Thoracic aorta (tissue), 2 donors: ENCODE results near the gene KIF26B. TPM values are rescaled to one million over a fixed set of nuclear protein-coding genes. Genes with fewer than 3 reads are reported as not detected.

Experiments
- ATAC-seq: fragments of 150-250 bp; one replicate; pipeline ENCODE4 v1.8.0; 2017; ENCODE audit warnings: low read depth; ENCODE audit not compliant: insufficient number of reproducible peaks, low FRiP score
- DNase-seq: peaks from one replicate; pipeline ENCODE4 v3.0.0-alpha.2; 2020; ENCODE audit warnings: low spot score
- H3K27ac ChIP-seq, 2 donors: fragments of 200-600 bp; sonication (generic); 1 replicate in 1 of 2; 2 replicates in 1 of 2; pipeline ENCODE4 v1.5.1; 2016; ENCODE audit warnings: mild to moderate bottlenecking in 2 of 2, moderate library complexity in 2 of 2
- H3K27me3 ChIP-seq: fragments of 200-600 bp; sonication (generic); replicated peaks from 2 replicates; pipeline ENCODE4 v1.6.0; 2016; ENCODE audit warnings: mild to moderate bottlenecking; ENCODE audit not compliant: insufficient read depth
- H3K36me3 ChIP-seq: fragments of 200-600 bp; sonication (generic); one replicate; pipeline ENCODE4 v1.5.1; 2016
- H3K4me1 ChIP-seq, 2 donors: fragments of 200-600 bp; sonication (generic); 1 replicate in 1 of 2; 2 replicates in 1 of 2; pipeline versions ENCODE4 v1.5.1 to v1.6.0; 2016; ENCODE audit warnings: low read depth in 2 of 2, mild to moderate bottlenecking in 1 of 2; ENCODE audit not compliant: control insufficient read depth in 1 of 2
- H3K4me3 ChIP-seq: fragments of 200-600 bp; sonication (generic); 2 replicates; pipeline ENCODE4 v1.5.1; 2016; ENCODE audit warnings: mild to moderate bottlenecking
- H3K9me3 ChIP-seq: fragments of 200-600 bp; sonication (generic); 2 replicates; pipeline ENCODE4 v1.5.1; 2016
- total RNA-seq, 2 donors: library from RNA; depleted of rRNA; stranded (reverse); fragments of >200 nt; gene quantifications; one replicate each; pipeline versions ENCODE4 v1.1.0 to v1.2.3, GENCODE V29; 2016
- TF ChIP-seq, protein P1 (sequence below): fragments of 200-600 bp; sonication (generic); IDR thresholded peaks from one replicate; pipeline ENCODE4 v1.5.1; 2019; ENCODE audit warnings: antibody characterized with exemption

KIF26B gene
- total RNA-seq, 2 donors from 2014 or later, result 0.14 to 0.41 TPM

DNA sequence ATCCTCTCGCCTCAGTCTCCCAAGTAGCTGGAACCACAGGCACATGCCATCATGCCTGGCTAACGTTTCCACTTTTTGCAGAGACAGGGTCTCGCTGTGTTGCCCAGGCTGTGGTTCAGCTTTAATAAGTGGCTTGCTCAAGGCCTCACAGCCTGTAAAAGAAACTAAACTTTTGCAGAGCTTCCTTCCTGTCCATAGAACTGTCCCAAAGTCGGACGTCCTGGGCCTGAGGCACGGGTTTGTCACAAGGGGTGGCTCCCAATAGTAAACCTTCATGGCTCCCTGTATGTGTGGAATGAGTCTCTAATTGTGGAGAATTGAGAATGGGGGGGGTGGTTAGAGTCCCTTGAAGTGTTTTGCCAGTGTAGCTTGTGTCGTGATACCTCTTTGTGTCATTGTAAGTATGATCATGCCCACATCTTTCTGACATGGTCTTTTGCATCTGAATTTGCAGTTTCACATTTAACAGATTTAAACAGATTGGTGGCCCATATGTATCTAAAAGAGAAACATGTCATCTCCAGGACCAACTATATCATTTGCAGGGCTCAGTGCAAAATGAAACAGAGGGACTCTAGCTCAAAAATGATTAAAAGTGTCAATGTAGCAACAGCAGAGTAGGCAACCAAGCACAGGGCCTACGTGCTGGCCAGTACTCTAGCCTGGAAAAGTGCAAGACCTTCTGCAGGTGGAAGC is 332.1 kb downstream of the KIF26B start:
- Histone ChIP-seq H3K27ac (no peak overlapping the region), H3K9me3 (no peaks in the 10 kb centered on the region), H3K4me1 (no peaks in the 10 kb centered on the region), H3K36me3 (no peaks in the 10 kb centered on the region), H3K27me3 (no peaks in the 10 kb centered on the region), H3K4me3 (no peak overlapping the region)
- ATAC-seq (no peak), DNase-seq (no peak)
- TF ChIP-seq, protein P1, sequence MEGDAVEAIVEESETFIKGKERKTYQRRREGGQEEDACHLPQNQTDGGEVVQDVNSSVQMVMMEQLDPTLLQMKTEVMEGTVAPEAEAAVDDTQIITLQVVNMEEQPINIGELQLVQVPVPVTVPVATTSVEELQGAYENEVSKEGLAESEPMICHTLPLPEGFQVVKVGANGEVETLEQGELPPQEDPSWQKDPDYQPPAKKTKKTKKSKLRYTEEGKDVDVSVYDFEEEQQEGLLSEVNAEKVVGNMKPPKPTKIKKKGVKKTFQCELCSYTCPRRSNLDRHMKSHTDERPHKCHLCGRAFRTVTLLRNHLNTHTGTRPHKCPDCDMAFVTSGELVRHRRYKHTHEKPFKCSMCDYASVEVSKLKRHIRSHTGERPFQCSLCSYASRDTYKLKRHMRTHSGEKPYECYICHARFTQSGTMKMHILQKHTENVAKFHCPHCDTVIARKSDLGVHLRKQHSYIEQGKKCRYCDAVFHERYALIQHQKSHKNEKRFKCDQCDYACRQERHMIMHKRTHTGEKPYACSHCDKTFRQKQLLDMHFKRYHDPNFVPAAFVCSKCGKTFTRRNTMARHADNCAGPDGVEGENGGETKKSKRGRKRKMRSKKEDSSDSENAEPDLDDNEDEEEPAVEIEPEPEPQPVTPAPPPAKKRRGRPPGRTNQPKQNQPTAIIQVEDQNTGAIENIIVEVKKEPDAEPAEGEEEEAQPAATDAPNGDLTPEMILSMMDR, result no peak

DNA sequence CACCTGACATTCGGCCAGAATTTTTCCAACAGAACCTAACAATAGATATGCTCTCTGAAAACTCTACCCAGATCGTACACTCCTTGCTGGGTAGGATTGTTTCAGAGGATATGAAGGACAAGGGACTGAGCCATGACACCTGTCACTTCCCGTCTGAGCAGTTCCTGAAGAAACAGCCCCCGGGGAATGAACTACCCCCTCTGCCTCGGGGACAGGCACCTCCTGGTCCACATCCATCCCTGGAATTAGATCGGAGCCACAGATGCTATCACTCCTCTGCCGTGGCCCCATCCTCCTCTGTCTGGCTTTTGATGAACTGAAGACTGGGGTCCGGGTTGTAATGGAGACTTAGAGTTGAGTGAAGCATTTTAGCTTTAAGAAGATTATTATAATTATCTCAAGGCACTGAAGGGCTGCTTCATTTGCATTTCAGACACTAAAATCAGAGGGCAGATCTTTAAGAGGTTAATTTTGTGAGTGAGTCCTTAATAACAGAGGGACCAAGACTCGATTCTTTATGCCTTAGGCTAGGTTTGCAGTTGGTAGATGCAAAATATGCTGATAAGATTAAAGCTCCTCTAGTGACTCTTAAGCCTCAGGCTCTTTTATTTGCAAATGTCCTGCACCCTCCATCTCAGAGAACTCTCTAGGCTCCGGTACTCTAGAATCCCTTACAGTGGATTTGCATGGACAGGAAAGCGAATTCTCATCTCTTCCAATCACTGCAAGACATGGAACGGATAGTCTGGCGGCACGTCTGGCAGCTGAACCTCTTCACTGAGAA is 333.8 kb downstream of the KIF26B start:
- Histone ChIP-seq H3K36me3 (no peaks in the 10 kb centered on the region), H3K9me3 (no peaks in the 10 kb centered on the region), H3K4me3 (no peak overlapping the region), H3K4me1 (no peaks in the 10 kb centered on the region), H3K27me3 (no peaks in the 10 kb centered on the region), H3K27ac (no peak overlapping the region)
- ATAC-seq (no peak), DNase-seq (no peak)
- TF ChIP-seq, protein P1, result no peak

DNA sequence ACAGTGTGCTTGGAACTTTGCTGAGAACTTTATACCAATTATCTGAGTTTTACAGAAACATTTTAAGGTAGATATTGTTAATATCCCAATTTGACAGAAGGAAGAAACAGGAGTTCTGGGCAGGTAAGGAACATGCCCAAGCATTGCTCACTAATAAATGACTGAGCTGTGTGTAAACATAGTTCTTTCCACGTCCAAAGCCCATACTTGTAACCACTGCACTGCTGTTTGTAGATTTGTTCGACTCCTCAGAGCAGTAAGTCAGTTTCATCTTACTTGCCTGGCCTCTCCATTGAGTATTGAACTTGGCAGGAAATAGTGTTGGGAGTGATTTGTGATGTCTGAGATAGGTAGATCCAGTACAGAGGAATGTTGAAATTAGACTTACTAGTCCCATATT is 335.1 kb downstream of the KIF26B start:
- TF ChIP-seq, protein P1, result no peak
- H3K27me3 ChIP-seq, result no peaks in the 10 kb centered on the region
- DNase-seq (no peak), ATAC-seq (no peak)
- H3K4me1 ChIP-seq, result no peaks in the 10 kb centered on the region
- H3K9me3 ChIP-seq, result no peaks in the 10 kb centered on the region
- no peak overlapping the region for H3K4me3 ChIP-seq
- no peaks in the 10 kb centered on the region for H3K36me3 ChIP-seq
- H3K27ac ChIP-seq, result no peak overlapping the region

DNA sequence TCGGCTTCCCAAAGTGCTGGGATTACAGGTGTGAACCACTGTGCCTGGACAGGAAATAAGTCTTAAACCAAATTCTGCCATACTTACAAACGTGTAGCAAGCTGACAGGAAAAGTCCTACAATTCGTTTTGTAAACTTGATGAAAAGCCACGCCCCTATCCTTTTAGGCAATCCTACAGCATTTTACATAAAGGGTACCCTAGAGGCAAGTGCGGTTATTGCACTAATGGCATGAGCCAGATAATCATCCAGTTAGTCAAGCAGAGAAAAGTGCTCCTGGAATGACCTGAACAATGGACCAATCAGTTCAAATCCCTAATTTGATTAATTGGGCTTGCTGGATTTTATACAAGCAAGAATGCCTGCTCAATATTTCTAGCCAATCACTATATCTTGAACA is 338.2 kb downstream of the KIF26B start:
- no peaks in the 10 kb centered on the region for H3K9me3 ChIP-seq
- H3K4me1 ChIP-seq, result no peaks in the 10 kb centered on the region
- H3K36me3 ChIP-seq, result no peaks in the 10 kb centered on the region
- ATAC-seq (no peak), DNase-seq (no peak)
- TF ChIP-seq, protein P1, result no peak
- H3K27me3 ChIP-seq, result no peaks in the 10 kb centered on the region
- no peak overlapping the region for H3K4me3 ChIP-seq
- H3K27ac ChIP-seq, result no peak overlapping the region

DNA sequence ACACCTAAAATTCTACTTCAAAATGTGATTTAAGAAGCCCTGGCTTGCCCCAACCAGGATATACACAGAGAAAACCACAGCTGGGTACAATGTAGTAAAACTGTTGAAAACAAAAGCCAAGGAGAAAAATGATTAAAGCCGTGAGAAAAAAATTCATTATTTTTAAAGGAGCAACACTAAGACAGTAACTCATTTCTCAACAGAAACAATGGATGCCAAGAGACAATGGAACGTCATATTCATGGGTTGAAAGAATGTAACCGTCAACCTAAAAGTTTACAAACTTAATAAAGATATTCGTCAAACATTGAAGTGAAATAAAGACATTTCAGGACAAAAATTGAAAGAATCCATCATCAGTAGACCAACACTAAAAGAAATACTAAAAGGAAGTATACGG is 340.9 kb downstream of the KIF26B start:
- Histone ChIP-seq H3K27ac (no peak overlapping the region), H3K9me3 (no peaks in the 10 kb centered on the region), H3K4me1 (no peaks in the 10 kb centered on the region), H3K27me3 (no peaks in the 10 kb centered on the region), H3K36me3 (no peaks in the 10 kb centered on the region), H3K4me3 (no peak overlapping the region)
- TF ChIP-seq, protein P1, result no peak
- DNase-seq (no peak), ATAC-seq (no peak)
